ENCODE data around the gene TMBIM1.

Gene TMBIM1

GRCh38 chr2:218307415-218308090, 15.2 kb upstream of the TMBIM1 start:
- no peaks in the 10 kb centered on the region for H3K36me3 Mint-ChIP-seq
- peaks cover 15% of the 10 kb centered on the region for H3K4me1 Mint-ChIP-seq (ENCODE audit: low read depth)
- no peak overlapping the region for H3K27ac Mint-ChIP-seq
- H3K4me3 Mint-ChIP-seq = no peak overlapping the region
- H3K9me3 Mint-ChIP-seq (ENCODE audit: low read depth) = no peaks in the 10 kb centered on the region
- no peaks in the 10 kb centered on the region for H3K27me3 Mint-ChIP-seq

DNA sequence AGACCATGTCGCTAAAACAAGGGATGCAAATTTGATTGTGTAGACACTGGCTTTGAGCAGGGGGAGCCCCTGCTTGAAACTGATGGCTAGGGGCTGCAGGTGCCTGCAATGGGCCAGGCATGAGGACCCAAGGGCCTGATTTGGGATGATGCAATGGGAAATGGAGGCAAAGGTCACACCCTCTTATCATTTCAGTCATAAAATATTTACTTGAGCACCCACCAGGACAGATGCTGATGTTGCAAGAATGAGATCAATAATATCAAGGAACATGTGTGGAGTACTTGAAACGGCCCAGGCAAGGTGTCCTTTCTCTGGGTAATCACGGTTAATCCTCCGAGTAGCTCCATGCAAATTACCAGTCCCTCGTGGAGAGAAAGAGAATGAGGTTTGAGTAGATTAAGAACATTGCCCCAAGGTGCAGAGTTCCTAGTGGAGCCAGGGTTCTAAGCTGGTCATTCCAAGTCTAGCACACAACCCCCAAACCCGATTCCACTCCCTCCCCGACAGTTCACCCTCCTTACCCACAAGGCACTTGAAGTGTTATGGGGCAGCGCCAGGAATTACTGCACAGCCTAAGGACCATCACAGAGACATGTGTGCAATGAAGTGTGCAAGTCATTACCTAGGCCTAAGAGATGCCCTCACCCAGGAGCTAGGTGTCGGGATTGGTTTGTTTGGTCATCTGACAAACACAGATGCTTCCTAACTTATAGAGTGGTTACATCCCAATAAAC, 14.0 kb upstream of the TMBIM1 start:
- H3K4me1 Mint-ChIP-seq (ENCODE audit: low read depth) = peaks cover 15% of the 10 kb centered on the region

GRCh38 chr2:218305383-218305782, 13.1 kb upstream of the TMBIM1 start:
- Mint-ChIP-seq H3K4me3 (no peak overlapping the region), H3K27ac (no peak overlapping the region), H3K4me1 (ENCODE audit: low read depth) (peaks cover 17% of the 10 kb centered on the region), H3K36me3 (no peaks in the 10 kb centered on the region), H3K27me3 (no peaks in the 10 kb centered on the region), H3K9me3 (ENCODE audit: low read depth) (no peaks in the 10 kb centered on the region)

More for the DNA sequence above, 14.0 kb upstream of the TMBIM1 start:
- H3K27me3 Mint-ChIP-seq = no peaks in the 10 kb centered on the region
- no peaks in the 10 kb centered on the region for H3K9me3 Mint-ChIP-seq (ENCODE audit: low read depth)
- H3K4me3 Mint-ChIP-seq = no peak overlapping the region
- H3K27ac Mint-ChIP-seq = no peak overlapping the region
- no peaks in the 10 kb centered on the region for H3K36me3 Mint-ChIP-seq

DNA sequence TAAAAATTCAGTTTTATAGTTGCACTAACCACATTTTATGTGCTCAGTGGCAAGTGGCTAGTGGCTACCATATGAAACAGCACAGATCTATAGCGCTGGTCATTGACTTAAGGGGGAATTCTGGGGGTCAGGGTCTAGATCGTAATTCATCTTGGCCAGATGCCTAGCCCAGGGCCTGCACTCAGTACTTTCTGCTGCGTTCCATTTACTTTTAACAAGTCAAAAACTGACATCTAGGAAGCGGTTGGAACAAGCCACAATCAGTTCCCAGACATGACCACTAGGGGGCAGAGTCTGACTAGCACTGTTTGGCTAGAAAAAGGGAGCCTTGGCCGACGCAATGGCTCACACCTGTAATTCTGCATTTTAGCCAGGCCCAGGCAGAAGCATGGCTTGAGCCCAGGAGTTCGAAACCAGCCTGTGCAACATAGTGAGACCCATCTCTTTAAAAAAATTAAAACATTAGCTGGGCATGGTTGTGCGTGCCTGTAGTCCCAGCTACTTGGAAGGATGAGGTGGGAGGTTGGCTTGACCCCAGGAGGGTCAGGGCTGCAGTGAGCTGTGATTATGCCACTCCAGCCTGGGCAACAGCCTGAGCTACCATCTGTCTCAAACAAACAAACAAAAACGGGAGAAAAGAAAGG, 9.0 kb upstream of the TMBIM1 start:
- H3K27me3 Mint-ChIP-seq = no peaks in the 10 kb centered on the region
- no peak overlapping the region for H3K27ac Mint-ChIP-seq
- peaks cover 5% of the 10 kb centered on the region for H3K4me1 Mint-ChIP-seq (ENCODE audit: low read depth)
- no peaks in the 10 kb centered on the region for H3K36me3 Mint-ChIP-seq
- H3K4me3 Mint-ChIP-seq = no peak overlapping the region
- H3K9me3 Mint-ChIP-seq (ENCODE audit: low read depth) = no peaks in the 10 kb centered on the region

DNA sequence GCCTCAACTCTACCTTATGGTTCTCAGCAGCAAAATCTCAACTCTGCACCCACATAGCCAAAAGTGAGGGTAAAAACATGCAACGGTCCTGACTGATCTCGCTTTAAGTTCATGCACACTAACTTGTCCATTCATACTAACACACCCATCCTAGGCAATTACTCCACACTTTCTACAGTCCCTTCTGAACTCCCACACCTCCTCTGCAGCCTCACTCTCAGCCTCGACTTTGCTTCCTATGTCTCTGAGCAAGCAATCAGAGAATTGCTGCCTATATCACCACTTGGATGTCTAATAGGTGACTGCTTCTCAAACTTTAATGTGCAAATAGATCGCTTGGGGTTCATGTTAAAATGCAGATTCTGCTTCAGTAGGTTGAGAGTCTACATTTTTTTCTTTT, 7.8 kb upstream of the TMBIM1 start:
- peaks cover 5% of the 10 kb centered on the region for H3K4me1 Mint-ChIP-seq (ENCODE audit: low read depth)
- H3K36me3 Mint-ChIP-seq = no peaks in the 10 kb centered on the region
- H3K27me3 Mint-ChIP-seq = no peaks in the 10 kb centered on the region
- no peak overlapping the region for H3K27ac Mint-ChIP-seq
- no peak overlapping the region for H3K4me3 Mint-ChIP-seq
- no peaks in the 10 kb centered on the region for H3K9me3 Mint-ChIP-seq (ENCODE audit: low read depth)

DNA sequence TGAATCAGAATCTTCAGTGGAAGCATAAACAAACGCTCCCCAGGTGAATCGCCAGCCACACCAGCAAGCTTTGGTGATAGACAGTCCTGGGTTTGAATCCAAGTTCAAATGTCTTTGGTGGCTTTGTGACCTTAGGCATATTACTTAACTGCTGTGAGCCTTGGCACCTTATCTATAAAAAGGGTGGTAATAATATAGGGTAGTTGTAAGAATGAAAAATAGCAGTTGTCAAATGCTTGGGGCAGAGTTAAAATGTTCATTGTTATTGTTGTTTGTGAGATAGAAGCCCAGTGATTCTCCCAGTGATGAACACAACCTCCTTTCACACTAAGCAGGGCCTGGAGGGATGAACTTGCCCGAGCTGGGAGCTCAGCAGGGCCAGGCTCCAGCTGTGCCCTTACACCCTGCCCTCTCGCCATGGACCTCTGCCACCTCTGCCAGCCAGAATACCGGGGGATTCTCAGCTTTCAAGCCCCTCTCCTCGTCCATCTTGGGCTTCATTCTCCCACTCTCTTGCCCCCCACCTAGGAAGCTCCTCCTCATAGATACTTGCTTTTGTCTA, 6.1 kb upstream of the TMBIM1 start:
- peaks cover 9% of the 10 kb centered on the region for H3K4me1 Mint-ChIP-seq (ENCODE audit: low read depth)
- no peaks in the 10 kb centered on the region for H3K27me3 Mint-ChIP-seq
- no peak overlapping the region for H3K4me3 Mint-ChIP-seq
- no peaks in the 10 kb centered on the region for H3K9me3 Mint-ChIP-seq (ENCODE audit: low read depth)
- H3K36me3 Mint-ChIP-seq = no peaks in the 10 kb centered on the region
- no peak overlapping the region for H3K27ac Mint-ChIP-seq

DNA sequence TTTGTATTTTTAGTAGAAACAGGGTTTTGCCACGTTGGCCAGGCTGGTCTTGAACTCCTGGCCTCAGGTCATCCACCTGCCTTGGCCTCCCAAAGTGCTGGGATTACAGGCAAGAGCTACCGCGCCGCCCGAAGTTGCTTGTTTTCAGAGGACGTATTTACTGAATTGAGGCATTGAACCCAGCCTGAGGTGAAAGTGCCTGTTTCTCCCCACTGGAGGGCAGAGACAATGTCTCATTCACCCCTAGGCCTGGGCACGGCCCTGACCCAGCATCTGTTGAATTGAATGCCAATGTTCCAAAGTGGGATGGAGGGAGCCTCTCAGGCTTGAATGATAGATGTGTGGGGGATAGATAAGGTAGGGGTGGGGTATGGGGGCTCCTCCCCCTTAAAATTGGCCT, 4.5 kb upstream of the TMBIM1 start:
- peaks cover 16% of the 10 kb centered on the region for H3K4me1 Mint-ChIP-seq (ENCODE audit: low read depth)
- no peak overlapping the region for H3K4me3 Mint-ChIP-seq
- no peak overlapping the region for H3K27ac Mint-ChIP-seq
- no peaks in the 10 kb centered on the region for H3K36me3 Mint-ChIP-seq
- no peaks in the 10 kb centered on the region for H3K27me3 Mint-ChIP-seq
- no peaks in the 10 kb centered on the region for H3K9me3 Mint-ChIP-seq (ENCODE audit: low read depth)

DNA sequence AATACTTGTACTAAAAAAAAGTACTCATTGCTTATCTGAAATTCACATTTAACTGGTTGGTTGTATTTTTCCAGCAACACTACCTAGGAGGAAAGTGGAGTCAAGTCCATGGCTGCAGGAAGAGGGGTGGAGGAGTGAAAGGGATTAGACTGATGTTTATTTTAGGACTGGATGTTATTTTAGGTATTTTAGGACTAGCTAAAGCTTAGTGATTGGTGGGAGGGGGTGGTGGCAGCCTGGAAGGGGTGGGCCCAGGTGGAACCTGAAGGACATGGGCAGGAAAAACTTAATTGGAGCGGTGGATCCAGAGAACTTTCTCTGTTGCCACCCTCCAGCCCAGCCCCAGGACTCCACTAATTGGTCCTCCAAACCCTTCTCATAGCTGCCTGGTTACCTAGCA, 3.9 kb upstream of the TMBIM1 start:
- Mint-ChIP-seq H3K36me3 (no peaks in the 10 kb centered on the region), H3K27ac (no peak overlapping the region), H3K9me3 (ENCODE audit: low read depth) (no peaks in the 10 kb centered on the region), H3K4me3 (no peak overlapping the region), H3K27me3 (no peaks in the 10 kb centered on the region), H3K4me1 (ENCODE audit: low read depth) (peaks cover 15% of the 10 kb centered on the region)

- no peaks in the 10 kb centered on the region for H3K9me3 Mint-ChIP-seq (ENCODE audit: low read depth)
- H3K27me3 Mint-ChIP-seq = no peaks in the 10 kb centered on the region
- no peak overlapping the region for H3K4me3 Mint-ChIP-seq
- H3K36me3 Mint-ChIP-seq = no peaks in the 10 kb centered on the region
- H3K27ac Mint-ChIP-seq = no peak overlapping the region
- peaks cover 24% of the 10 kb centered on the region for H3K4me1 Mint-ChIP-seq (ENCODE audit: low read depth)
Measured at GRCh38 chr2:218295029-218295428, 2.7 kb upstream of the TMBIM1 start.

GRCh38 chr2:218294430-218295022, 2.2 kb upstream of the TMBIM1 start:
- Mint-ChIP-seq H3K27ac (no peak overlapping the region), H3K36me3 (no peaks in the 10 kb centered on the region), H3K9me3 (ENCODE audit: low read depth) (no peaks in the 10 kb centered on the region), H3K4me3 (no peak overlapping the region), H3K27me3 (no peaks in the 10 kb centered on the region), H3K4me1 (ENCODE audit: low read depth) (peaks cover 30% of the 10 kb centered on the region)

GRCh38 chr2:218293715-218294429, 1.6 kb upstream of the TMBIM1 start:
- Mint-ChIP-seq H3K27ac (no peak overlapping the region), H3K36me3 (no peaks in the 10 kb centered on the region), H3K4me3 (peak overlapping the region; percentile 13), H3K9me3 (ENCODE audit: low read depth) (no peaks in the 10 kb centered on the region), H3K4me1 (ENCODE audit: low read depth) (peaks cover 36% of the 10 kb centered on the region), H3K27me3 (no peaks in the 10 kb centered on the region)

DNA sequence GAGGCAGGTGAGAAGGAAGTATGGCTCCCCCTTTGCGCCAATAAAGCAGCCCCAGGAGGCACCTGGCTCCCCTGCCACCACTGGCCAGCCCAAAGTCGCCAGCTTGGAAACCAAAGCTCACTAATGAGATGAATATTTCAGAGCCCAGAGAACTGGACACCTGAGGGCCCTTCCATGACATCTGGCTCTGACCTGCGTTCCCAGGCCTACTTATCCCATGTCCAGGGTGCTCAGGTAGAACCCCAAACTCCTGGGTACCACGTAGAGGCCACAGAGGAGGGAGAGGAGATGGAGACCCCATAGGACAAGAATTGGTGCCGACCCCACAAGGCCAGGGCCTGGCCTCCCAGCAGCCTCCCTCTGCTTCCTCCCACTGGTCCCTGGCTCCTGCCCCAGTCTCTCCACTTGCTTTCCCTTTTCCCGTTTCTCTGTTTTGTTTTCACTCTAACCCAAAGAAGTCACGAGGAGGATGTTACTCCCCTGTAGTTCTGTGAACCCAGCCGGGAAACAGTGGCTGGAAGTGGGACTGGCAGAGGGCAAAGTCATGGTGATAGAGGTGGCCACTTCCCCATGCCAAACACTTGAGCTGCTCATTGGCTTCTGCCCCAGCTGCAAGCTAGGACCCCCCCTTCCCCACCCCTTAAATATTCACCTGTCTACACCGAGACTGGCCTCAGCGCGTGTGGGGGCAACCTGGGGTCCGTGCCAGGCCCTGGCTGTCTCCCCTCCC, 820 bp downstream of the TMBIM1 start:
- Mint-ChIP-seq H3K27ac (peak overlapping the region; percentile 90), H3K4me3 (peak overlapping the region; percentile 89), H3K9me3 (ENCODE audit: low read depth) (no peaks in the 10 kb centered on the region), H3K36me3 (no peaks in the 10 kb centered on the region), H3K4me1 (ENCODE audit: low read depth) (peaks cover 57% of the 10 kb centered on the region), H3K27me3 (no peaks in the 10 kb centered on the region)

DNA sequence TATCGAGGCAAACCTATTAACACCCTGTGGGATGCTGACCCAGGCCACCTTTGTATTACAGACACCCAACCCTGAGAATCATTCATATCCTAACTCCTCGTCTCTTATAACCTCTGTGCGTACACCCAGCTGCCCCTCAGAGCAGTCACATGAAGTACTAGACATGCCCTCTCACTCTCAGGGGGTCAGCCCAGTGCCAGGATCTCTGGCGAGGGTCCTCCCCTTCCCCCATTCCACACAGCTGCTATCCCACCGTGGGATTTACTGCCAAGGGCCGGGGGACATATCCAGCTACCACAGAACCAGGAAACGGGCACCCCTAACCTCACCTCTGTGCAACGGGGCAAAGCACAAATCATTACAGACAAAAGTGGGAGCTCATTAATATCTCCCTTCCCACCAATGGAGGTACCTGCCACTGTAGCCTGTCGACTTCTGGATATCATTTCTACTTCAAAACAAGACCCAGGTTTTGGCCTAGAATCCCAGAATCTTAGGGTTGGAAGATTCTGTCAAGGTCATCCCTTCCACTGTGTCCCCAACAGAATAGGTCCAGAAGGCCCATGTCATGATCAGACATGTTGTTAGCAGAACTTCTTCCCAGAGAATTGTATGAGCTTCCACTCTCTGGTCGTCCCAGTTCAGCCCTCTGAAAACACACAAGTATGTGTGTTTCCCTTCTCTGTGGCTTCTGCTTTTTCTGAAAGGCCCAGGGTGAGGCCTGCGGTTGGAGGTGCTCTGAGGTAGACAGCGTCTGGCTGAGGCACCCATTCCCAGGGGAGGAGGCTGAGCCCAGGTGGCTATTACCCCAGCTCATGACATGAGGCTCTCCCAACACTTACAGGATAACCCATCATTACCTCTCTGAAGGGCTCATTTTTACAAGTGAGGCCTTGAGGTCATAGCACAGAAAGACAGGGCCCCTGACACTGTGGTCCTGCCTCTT, 1.7 kb downstream of the TMBIM1 start:
- Mint-ChIP-seq H3K9me3 (ENCODE audit: low read depth) (no peaks in the 10 kb centered on the region), H3K4me3 (peak overlapping the region; percentile 89), H3K27me3 (no peaks in the 10 kb centered on the region), H3K27ac (peak overlapping the region; percentile 90), H3K4me1 (ENCODE audit: low read depth) (peaks cover 66% of the 10 kb centered on the region), H3K36me3 (no peaks in the 10 kb centered on the region)

Measured in activated naive CD8-positive, alpha-beta T cell (primary cell).